Measurements from ENCODE around the gene HSPA4. TPM values are rescaled to one million over a fixed set of nuclear protein-coding genes. Genes with fewer than 3 reads are reported as not detected.
A peak's percentile ranks its signal among the peaks of the same experiment; 100 is the strongest.

HSPA4 gene
- total and polyA plus RNA-seq, 9 donors = 18.8 to 86.3 (median 61.1) TPM

GRCh38 chr5:133109655-133110483 lies 58.1 kb downstream of the HSPA4 start:
- WGBS, 3 donors = 69 to 71% (median 71%) methylated on average over 6 of the region's 6 CpGs
- H3K9me3 ChIP-seq = no peaks in the 10 kb centered on the region
- no peaks in the 10 kb centered on the region for H3K4me1 ChIP-seq (ENCODE audit: insufficient read depth)
- no peaks in the 10 kb centered on the region for H3K27me3 ChIP-seq
- intact Hi-C loops (cut with DNase I) = loop anchor here in 1 of 4 donors (5.0 kb wide), 1 partner anchor 932 kb away; no protein-coding TSS in a partner anchor
- TF ChIP-seq EP300 (IDR thresholded peaks at IDR 0.05) = no peak
- no peak overlapping the region for H3K27ac ChIP-seq
- no peaks in the 10 kb centered on the region for H3K36me3 ChIP-seq
- DNase-seq = no peak
- no peak overlapping the region for H3K4me3 ChIP-seq

GRCh38 chr5:133110709-133111108 lies 58.9 kb downstream of the HSPA4 start:
- 65 to 74% (median 65%) methylated on average over 6 of the region's 6 CpGs for WGBS, 3 donors
- H3K36me3 ChIP-seq = no peaks in the 10 kb centered on the region
- no peaks in the 10 kb centered on the region for H3K27me3 ChIP-seq
- intact Hi-C loops (cut with DNase I) = loop anchor here in 1 of 4 donors (5.0 kb wide), 1 partner anchor 932 kb away; no protein-coding TSS in a partner anchor
- no peaks in the 10 kb centered on the region for H3K9me3 ChIP-seq
- H3K4me3 ChIP-seq = no peak overlapping the region
- H3K27ac ChIP-seq = no peak overlapping the region
- TF ChIP-seq, protein P1, sequence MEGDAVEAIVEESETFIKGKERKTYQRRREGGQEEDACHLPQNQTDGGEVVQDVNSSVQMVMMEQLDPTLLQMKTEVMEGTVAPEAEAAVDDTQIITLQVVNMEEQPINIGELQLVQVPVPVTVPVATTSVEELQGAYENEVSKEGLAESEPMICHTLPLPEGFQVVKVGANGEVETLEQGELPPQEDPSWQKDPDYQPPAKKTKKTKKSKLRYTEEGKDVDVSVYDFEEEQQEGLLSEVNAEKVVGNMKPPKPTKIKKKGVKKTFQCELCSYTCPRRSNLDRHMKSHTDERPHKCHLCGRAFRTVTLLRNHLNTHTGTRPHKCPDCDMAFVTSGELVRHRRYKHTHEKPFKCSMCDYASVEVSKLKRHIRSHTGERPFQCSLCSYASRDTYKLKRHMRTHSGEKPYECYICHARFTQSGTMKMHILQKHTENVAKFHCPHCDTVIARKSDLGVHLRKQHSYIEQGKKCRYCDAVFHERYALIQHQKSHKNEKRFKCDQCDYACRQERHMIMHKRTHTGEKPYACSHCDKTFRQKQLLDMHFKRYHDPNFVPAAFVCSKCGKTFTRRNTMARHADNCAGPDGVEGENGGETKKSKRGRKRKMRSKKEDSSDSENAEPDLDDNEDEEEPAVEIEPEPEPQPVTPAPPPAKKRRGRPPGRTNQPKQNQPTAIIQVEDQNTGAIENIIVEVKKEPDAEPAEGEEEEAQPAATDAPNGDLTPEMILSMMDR (IDR thresholded peaks at IDR 0.05) = no peak
- TF ChIP-seq POLR2A (IDR thresholded peaks at IDR 0.05) (no peak), EP300 (IDR thresholded peaks at IDR 0.05) (no peak)
- no peak for DNase-seq
- H3K4me1 ChIP-seq (ENCODE audit: insufficient read depth) = no peaks in the 10 kb centered on the region

- H3K27me3 ChIP-seq = no peaks in the 10 kb centered on the region
- peak; percentile 50 to 86 (median 73) for DNase-seq
- intact Hi-C loops (cut with DNase I) = loop anchor here in 1 of 4 donors (5.0 kb wide), 1 partner anchor 931 kb away; no protein-coding TSS in a partner anchor
- H3K36me3 ChIP-seq = no peaks in the 10 kb centered on the region
- no peaks in the 10 kb centered on the region for H3K4me1 ChIP-seq (ENCODE audit: insufficient read depth)
- H3K4me3 ChIP-seq = no peak overlapping the region
- TF ChIP-seq EP300 (IDR thresholded peaks at IDR 0.05) (no peak), POLR2A (IDR thresholded peaks at IDR 0.05) (no peak)
- TF ChIP-seq, protein P1 (IDR thresholded peaks at IDR 0.05) = peak in 2 of 3 donors; percentile 17 to 44
- H3K27ac ChIP-seq = no peak overlapping the region
- WGBS, 3 donors = 1% methylated on average over 9 of the region's 9 CpGs
- no peaks in the 10 kb centered on the region for H3K9me3 ChIP-seq
Measured at GRCh38 chr5:133111299-133111698, 59.5 kb downstream of the HSPA4 start.

GRCh38 chr5:133112026-133112660 lies 60.3 kb downstream of the HSPA4 start:
- no peaks in the 10 kb centered on the region for H3K36me3 ChIP-seq
- intact Hi-C loops (cut with DNase I) = loop anchor here in 1 of 4 donors (5.0 kb wide), 1 partner anchor 930 kb away; no protein-coding TSS in a partner anchor
- H3K4me1 ChIP-seq (ENCODE audit: insufficient read depth) = no peaks in the 10 kb centered on the region
- H3K27ac ChIP-seq = no peak overlapping the region
- DNase-seq = no peak
- TF ChIP-seq, protein P1 (IDR thresholded peaks at IDR 0.05) = no peak
- no peak for TF ChIP-seq POLR2A (IDR thresholded peaks at IDR 0.05)
- TF ChIP-seq EP300 (IDR thresholded peaks at IDR 0.05) = no peak
- WGBS, 3 donors = 86 to 92% (median 87%) methylated on average over 13 of the region's 13 CpGs
- no peaks in the 10 kb centered on the region for H3K27me3 ChIP-seq
- no peak overlapping the region for H3K4me3 ChIP-seq
- H3K9me3 ChIP-seq = no peaks in the 10 kb centered on the region

Measured in ovary (tissue), 9 donors.